ENCODE data around the gene ZC2HC1C. TPM values are rescaled to one million over a fixed set of nuclear protein-coding genes. Genes with fewer than 3 reads are reported as not detected.

ZC2HC1C gene
- total and polyA plus RNA-seq, 2 of the 13 experiments (the other 11 are each of a cell fraction or from before 2014, with no cell fraction given) = 3.3 to 3.5 TPM

DNA sequence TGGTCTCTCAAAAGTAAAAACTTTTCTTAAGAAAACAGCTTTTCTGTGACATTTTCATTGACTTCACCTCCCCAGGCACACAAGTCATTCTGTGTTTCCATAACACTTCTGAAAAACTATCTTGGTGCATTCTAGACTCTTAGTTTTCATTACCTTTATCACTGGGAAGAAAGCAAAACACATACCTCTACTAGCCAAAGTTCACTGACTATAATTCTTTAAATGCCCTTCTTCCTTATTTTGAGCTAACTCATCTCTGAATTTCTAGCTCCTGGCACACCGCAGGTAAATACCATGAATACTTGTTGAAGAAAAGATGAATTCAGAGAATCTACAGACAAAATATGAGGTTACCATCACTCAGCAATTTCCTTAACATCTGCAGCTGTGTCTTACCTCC is 39.3 kb upstream of the ZC2HC1C start:
- Histone ChIP-seq H3K4me1 (ENCODE audit: insufficient read depth, low read length) (no peaks in the 10 kb centered on the region), H3K36me3 (replicated peaks in 1 of 2; ENCODE audit: control insufficient read depth in 1 of 2, insufficient read depth in 2 of 2, low read length in 2 of 2) (peaks cover 7 to 45% of the 10 kb centered on the region in 2 experiments), H3K27me3 (ENCODE audit: control insufficient read depth in 1 of 2, insufficient read depth in 2 of 2, low read length in 2 of 2) (no peaks in the 10 kb centered on the region), H3K4me2 (ENCODE audit: low read depth, low read length) (no peak overlapping the region), H3K79me2 (ENCODE audit: insufficient read depth, low read length) (no peaks in the 10 kb centered on the region), H2AFZ (ENCODE audit: low read length) (no peak overlapping the region), H3K4me3 (replicated peaks in 1 of 3; ENCODE audit: insufficient read depth in 1 of 3, low read depth in 2 of 3, low read length in 3 of 3) (no peak overlapping the region), H3K27ac (ENCODE audit: extremely low read length, insufficient read depth, low read length) (no peak overlapping the region), H3K9me3 (ENCODE audit: low read length) (no peaks in the 10 kb centered on the region), H4K20me1 (ENCODE audit: insufficient read depth, low read length) (no peaks in the 10 kb centered on the region), H3K9ac (ENCODE audit: insufficient read depth, low read depth, low read length) (no peak overlapping the region)
- no TSS peak for BruUV-seq (replicated peaks)
- 0% methylated on average over 1 of the region's 1 CpG for WGBS (ENCODE audit: low lambda C conversion rate)
- DNase-seq (ENCODE audit: low spot score) = no peak
- ATAC-seq = no peak
- ChIA-PET CTCF (ENCODE audit: low intra/inter-chr PET ratio, low total read pairs) (no interaction called here), POLR2A (no interaction called here)
- TF ChIP-seq KAT8 (CRISPR knock-in tag; IDR thresholded peaks at IDR 0.05) = no peak
- no peak for TF ChIP-seq SMAD9 (CRISPR knock-in tag; IDR thresholded peaks at IDR 0.05)
- TF ChIP-seq SNAI1 (CRISPR knock-in tag; IDR thresholded peaks at IDR 0.05; ENCODE audit: borderline replicate concordance) = no peak
- no peak for TF ChIP-seq TFDP2 (CRISPR knock-in tag; IDR thresholded peaks at IDR 0.05)
- TF ChIP-seq ZBTB1 (CRISPR knock-in tag; IDR thresholded peaks at IDR 0.05; ENCODE audit: borderline replicate concordance) = no peak
- no peak for TF ChIP-seq CBX1 (IDR thresholded peaks at IDR 0.05; ENCODE audit: low read depth)
- TF ChIP-seq SRSF1 (optimal IDR thresholded peaks at IDR 0.05; ENCODE audit: low read depth, low read length) = no peak
- no peak for TF ChIP-seq ZNF782 (CRISPR knock-in tag; IDR thresholded peaks at IDR 0.05; ENCODE audit: borderline replicate concordance)
- no peak for TF ChIP-seq PHF21A (CRISPR knock-in tag; IDR thresholded peaks at IDR 0.05)
- no peak for TF ChIP-seq ZBTB7A (CRISPR knock-in tag; IDR thresholded peaks at IDR 0.05)
- no peak for TF ChIP-seq PRDM10 (CRISPR knock-in tag; IDR thresholded peaks at IDR 0.05; ENCODE audit: low read depth)
- TF ChIP-seq KDM5A (IDR thresholded peaks at IDR 0.05; ENCODE audit: borderline replicate concordance, low read length) = no peak
- FAIRE-seq = no peak
- intact Hi-C loops (cut with micrococcal nuclease; ENCODE audit: unreplicated experiment) (no loop called here), in situ Hi-C loops (cut with HindIII; ENCODE audit: extremely low pct_ligation_motif_present, low pct_unique_long_range_greater_than_20kb) (no loop called here)
